ENCODE measurements around the gene RELB. TPM values are rescaled to one million over a fixed set of nuclear protein-coding genes. Genes with fewer than 3 reads are reported as not detected.

Gene RELB, protein sequence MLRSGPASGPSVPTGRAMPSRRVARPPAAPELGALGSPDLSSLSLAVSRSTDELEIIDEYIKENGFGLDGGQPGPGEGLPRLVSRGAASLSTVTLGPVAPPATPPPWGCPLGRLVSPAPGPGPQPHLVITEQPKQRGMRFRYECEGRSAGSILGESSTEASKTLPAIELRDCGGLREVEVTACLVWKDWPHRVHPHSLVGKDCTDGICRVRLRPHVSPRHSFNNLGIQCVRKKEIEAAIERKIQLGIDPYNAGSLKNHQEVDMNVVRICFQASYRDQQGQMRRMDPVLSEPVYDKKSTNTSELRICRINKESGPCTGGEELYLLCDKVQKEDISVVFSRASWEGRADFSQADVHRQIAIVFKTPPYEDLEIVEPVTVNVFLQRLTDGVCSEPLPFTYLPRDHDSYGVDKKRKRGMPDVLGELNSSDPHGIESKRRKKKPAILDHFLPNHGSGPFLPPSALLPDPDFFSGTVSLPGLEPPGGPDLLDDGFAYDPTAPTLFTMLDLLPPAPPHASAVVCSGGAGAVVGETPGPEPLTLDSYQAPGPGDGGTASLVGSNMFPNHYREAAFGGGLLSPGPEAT
- 4.0 TPM for total RNA-seq
- long read RNA-seq, partial matches to known transcripts: 2 of 8 reads
- long read RNA-seq, other reads (novel, unspliced or antisense): 3 of 8 reads

- Histone ChIP-seq H3K9me3 (replicated peaks) (no peaks in the 10 kb centered on the region), H3K4me1 (peaks cover 14% of the 10 kb centered on the region), H3K27ac (replicated peaks) (peak within 1 kb of the TSS; percentile 99), H3K36me3 (peaks cover 5% of the 10 kb centered on the region), H3K4me3 (peak within 1 kb of the TSS; percentile 90), H3K27me3 (ENCODE audit: low read depth) (no peaks in the 10 kb centered on the region)
- intact Hi-C loops (cut with micrococcal nuclease): no loop called here
- DNase-seq: peak; percentile 97
- TF ChIP-seq CTCF (IDR thresholded peaks at IDR 0.05; ENCODE audit: borderline replicate concordance): no peak
These were observed at the start of gene RELB for GRCh38 chr19:45001087-45001739. Gene RELB, plus strand, starts transcription at chr19:45001464. Its CDS starts 116 bp downstream, at chr19:45001580.

GRCh38 chr19:44954278-44954648 is 47.0 kb upstream of the RELB start:
- peaks cover 8% of the 10 kb centered on the region for H3K36me3 ChIP-seq
- no peak for TF ChIP-seq CTCF (IDR thresholded peaks at IDR 0.05; ENCODE audit: borderline replicate concordance)
- H3K4me3 ChIP-seq: peak overlapping the region; percentile 95
- DNase-seq: no peak
- peaks cover 68% of the 10 kb centered on the region for H3K4me1 ChIP-seq
- H3K27me3 ChIP-seq (ENCODE audit: low read depth): no peaks in the 10 kb centered on the region
- intact Hi-C loops (cut with micrococcal nuclease): loop anchor here (5.0 kb wide), 1 partner anchor 52 kb away; no protein-coding TSS in a partner anchor
- H3K27ac ChIP-seq (replicated peaks): peak overlapping the region; percentile 99
- no peaks in the 10 kb centered on the region for H3K9me3 ChIP-seq (replicated peaks)

- no peaks in the 10 kb centered on the region for H3K27me3 ChIP-seq (ENCODE audit: low read depth)
- peak within 1 kb of the TSS; percentile 95 for H3K4me3 ChIP-seq
- peak; percentile 97 for DNase-seq
- intact Hi-C loops (cut with micrococcal nuclease): loop anchor here (5.0 kb wide), 1 partner anchor 53 kb away; no protein-coding TSS in a partner anchor
- H3K36me3 ChIP-seq: peaks cover 8% of the 10 kb centered on the region
- peaks cover 75% of the 10 kb centered on the region for H3K4me1 ChIP-seq
- H3K9me3 ChIP-seq (replicated peaks): no peaks in the 10 kb centered on the region
- H3K27ac ChIP-seq (replicated peaks): peak within 1 kb of the TSS; percentile 99
- TF ChIP-seq CTCF (IDR thresholded peaks at IDR 0.05; ENCODE audit: borderline replicate concordance): no peak
These were observed 46.4 kb upstream of the RELB start, which contains the start of gene CLPTM1 for GRCh38 chr19:44954649-44955504. Gene CLPTM1, plus strand, starts transcription at chr19:44955380. Its CDS starts 16 bp downstream, at chr19:44955396.

DNA sequence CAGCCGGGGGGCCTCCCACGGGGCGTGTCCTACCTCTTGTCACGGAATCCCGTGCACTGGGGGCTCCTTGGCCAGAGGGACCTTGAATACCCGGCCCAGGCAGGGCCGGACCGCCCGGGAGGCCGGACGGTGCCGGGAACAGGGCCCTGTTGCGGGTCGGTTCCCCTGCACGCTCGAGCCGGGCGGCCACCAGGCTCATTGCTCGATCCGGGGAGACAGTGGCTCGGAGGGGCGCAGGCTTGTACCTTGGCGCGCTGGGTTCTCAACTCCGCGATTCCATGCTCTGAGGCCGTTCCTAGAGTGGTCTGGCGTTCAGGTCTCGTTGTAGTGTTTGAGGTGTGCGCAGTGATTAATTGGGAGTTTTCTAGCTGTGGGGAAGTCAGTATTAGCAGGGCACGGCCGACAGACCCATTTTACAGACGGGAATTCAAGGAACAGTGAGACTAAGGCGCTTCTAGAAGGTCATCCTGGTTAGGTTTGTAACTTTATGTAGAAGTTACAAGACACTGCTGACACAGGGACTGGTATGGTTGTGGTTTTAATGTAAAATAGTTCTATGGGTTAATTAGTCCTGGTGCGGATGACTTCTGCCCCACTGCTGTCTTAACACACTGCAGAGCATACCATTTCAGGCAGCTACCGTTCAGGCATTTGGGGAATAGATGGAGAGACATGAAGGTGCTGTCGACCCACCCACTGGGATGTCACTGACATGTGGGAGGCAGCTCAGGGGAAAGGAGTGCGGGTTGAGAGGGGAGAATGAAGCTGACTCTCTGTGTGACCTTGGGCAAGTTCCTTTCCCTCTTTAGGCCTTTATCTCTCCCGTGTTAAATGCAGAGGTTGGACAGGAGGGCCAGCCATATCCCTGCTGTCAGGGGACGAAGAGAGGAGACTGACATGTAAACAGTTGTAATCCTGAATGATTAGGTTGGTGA is 45.5 kb upstream of the RELB start:
- intact Hi-C loops (cut with micrococcal nuclease): no loop called here
- TF ChIP-seq CTCF (IDR thresholded peaks at IDR 0.05; ENCODE audit: borderline replicate concordance): no peak
- Histone ChIP-seq H3K27ac (replicated peaks) (peak overlapping the region; percentile 99), H3K4me1 (peaks cover 83% of the 10 kb centered on the region), H3K9me3 (replicated peaks) (no peaks in the 10 kb centered on the region), H3K27me3 (ENCODE audit: low read depth) (no peaks in the 10 kb centered on the region), H3K36me3 (no peaks in the 10 kb centered on the region), H3K4me3 (peak overlapping the region; percentile 95)
- DNase-seq: no peak

Data from left ventricle myocardium inferior (tissue), 1 donor.